G401.6 (cell line): ENCODE results near the gene AUTS2.

Source experiments
- FAIRE-seq: peaks from 2 replicates; lab custom pipeline; 2012; peaks lifted over from hg19 to GRCh38; lab: Jason Lieb, UNC

The AUTS2 gene

DNA sequence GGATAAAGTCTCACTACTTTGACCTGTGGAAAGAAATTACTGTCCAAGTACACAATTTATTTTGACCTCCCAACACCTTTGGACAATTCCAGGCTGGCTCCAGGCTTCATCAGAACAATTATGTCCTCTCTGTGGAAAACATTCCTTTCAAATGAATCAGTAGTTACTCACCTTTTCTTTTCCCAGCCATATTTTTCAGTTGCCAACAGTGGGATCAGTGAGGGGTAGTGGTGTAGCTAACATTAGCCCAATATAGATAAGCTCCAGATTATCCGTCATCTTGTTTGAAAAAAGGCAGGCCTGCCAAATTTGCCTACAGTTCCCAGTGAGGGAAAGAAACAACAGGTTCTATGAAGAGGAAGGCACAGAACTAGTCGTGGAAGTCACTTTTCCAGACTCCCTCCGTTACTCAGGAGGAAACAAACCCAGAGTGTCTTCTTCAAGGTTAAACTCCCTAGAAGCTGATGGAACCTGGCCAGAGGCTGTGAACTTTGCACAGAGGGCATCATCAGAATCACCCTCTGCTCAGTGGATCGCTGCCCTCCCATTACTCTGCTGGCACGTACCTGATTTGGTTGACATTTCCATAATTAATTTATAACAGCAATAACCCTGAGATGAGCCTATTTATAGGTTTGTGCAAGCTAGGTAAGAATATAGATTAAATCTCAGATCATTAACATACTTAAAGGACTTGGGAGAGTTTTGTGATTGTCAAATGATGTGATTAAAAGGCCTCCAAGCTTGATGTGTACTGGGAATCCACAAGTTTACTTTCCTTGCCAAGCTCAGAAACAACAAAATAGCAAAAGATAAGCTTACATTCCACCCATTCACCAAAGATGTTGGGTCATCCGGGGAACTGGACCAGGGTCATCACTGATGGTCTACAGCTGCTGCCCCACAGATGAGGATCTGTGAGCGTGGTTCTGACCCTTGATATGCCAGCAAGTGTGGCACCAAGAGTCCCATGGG lies 879.0 kb downstream of the AUTS2 start:
- FAIRE-seq = no peak

- no peak for FAIRE-seq
These were observed 881.1 kb downstream of the AUTS2 start for GRCh38 chr7:70479153-70480021.

- FAIRE-seq = no peak
These were observed 882.8 kb downstream of the AUTS2 start for GRCh38 chr7:70480927-70481569.

DNA sequence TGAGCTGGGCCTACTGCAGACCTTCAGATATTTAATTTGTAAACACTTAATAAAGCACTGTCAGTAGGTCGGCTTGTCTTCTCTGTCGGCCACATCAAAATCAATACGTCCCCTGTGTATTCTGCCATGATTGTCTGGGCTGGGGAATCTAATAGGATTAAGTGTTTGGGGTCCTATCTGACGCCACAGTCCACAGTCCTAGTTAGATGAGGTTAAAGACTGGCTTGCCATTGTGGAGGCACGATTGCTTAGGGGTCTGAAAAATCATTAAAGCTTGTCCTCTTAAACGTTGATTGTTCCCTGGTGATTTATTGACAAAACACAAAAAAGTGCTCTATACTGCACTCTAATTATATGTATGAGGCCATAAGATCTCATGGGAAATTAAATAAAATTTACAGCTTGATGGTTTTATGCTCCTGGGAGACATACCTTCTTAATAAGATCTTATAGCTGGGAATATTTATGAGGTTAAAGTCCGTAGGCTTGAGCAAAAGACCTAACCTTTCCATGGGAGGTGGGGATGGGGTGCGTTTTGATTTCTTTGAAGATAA lies 883.4 kb downstream of the AUTS2 start:
- FAIRE-seq = no peak

GRCh38 chr7:70484255-70484654 lies 886.0 kb downstream of the AUTS2 start:
- no peak for FAIRE-seq

DNA sequence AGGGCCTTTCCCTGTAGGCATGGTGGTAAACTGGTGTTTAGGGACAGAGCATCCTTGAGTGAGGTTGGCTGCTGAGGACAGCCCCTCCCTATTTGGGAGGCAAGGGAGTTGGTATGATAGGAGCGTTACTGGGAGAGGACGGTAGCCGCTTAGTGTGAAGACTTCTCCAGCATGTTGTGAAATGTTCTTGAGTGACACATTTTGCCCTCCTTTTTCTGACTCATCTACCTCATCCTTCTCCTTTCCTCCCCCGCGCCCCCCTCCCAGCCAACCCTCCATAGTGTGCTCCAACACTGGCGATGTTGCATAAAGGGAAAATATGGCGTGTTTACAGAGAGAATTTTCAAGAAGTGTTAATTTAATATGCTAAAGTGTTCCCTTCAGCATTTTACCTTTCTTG lies 888.7 kb downstream of the AUTS2 start:
- no peak for FAIRE-seq

GRCh38 chr7:70487428-70487827 lies 889.2 kb downstream of the AUTS2 start:
- no peak for FAIRE-seq

DNA sequence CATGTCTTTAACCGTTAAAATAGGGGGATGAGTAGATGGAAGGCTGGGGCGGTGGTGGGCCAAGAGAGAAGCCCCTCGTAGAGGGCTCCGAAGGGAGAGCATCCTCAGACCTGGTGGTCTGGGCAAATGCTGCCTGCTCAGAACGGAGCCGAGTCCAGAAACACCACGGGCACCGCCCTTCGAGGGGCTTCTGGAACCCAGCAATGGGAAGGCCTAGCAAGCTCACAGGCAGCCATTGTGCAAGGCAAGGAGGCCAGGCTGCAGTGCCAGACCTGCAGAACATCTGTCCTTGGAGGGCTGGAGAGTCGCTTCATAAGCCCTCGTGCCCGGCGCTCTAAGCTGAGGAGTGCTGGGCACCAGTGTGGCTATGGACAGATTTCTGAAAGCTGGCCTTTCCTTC lies 889.6 kb downstream of the AUTS2 start:
- no peak for FAIRE-seq

GRCh38 chr7:70489813-70490212 lies 891.5 kb downstream of the AUTS2 start:
- FAIRE-seq = no peak

GRCh38 chr7:70492625-70493024 lies 894.4 kb downstream of the AUTS2 start:
- no peak for FAIRE-seq

- FAIRE-seq = no peak
These were observed 896.2 kb downstream of the AUTS2 start for GRCh38 chr7:70494225-70495032.

DNA sequence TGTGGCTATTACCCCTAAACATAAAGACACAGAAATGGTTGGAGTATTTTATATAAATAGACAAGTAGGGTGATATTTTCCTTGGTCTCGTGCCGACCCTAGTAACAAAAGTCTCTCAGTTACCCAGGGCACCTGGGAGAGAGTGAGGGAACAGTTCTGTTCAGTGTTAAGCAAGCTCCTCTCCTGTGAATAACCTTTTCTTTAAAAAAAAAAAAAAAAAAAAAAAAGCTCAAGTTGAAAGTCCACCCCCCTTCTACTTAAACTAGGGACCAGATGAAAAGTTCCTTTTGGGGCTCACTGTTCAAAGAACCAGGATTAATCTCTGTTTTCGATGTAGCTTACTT lies 896.7 kb downstream of the AUTS2 start:
- no peak for FAIRE-seq

DNA sequence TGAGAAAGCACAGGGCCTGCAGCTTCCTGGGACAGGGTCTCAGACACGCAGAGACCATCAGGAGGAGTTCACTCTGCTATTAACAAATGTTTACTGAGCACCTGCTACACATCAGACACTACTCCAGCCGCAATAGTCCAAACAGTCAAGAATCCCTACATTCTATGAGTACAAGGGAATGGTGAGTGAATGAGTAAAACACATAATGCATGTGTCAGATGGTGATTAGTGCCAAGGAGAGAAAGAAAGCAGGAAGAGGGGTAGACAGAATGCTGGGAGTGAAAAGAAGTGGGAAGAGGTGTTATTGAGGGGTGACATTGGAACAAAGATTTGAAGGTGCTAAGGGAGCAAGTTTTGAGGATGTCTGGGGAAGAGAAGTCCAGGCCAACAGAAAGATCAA lies 899.5 kb downstream of the AUTS2 start:
- FAIRE-seq = no peak

- no peak for FAIRE-seq
These were observed 900.1 kb downstream of the AUTS2 start for GRCh38 chr7:70498232-70498992.

DNA sequence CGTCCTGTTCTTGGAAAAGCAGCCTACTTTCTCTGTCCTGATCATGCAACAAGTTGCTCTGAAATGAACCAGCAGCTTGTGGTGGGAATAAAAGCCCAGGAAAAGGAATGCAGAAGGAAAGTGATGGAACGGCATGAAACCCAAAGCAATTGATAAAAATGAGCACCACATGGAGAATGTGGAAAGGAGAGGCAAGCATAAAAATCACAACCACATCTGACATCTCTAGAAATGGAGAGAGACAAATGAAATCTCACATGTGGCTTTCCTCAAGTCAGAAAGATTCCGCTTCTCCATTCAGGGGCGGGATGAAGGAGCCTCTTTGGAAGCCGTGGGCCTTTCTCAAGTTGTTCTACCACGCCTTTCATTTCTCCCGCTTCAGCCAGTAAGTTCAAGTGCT lies 902.0 kb downstream of the AUTS2 start:
- no peak for FAIRE-seq

GRCh38 chr7:70502117-70502863 lies 904.0 kb downstream of the AUTS2 start:
- FAIRE-seq = no peak

- no peak for FAIRE-seq
These were observed 906.0 kb downstream of the AUTS2 start for GRCh38 chr7:70504254-70504653.

DNA sequence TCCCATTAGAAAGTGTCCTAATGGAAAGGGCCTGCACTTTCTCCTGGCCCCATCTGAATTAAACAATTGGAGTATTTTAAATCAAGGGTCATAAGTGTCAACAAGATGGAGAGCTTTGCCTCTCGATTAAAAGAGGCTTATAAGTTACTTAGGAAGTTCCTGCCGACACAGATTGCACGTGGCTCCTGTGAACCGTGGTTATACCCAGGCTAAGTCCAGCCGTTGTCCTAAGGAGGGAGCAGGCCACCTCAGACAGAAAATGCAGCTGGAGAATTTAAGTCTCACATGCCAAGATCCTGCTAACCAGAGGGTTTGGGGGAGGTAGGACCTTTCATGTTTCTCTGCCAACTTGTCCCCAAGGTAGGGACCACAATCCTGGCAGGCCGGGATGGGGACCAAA lies 907.2 kb downstream of the AUTS2 start:
- FAIRE-seq = no peak

GRCh38 chr7:70505886-70506285 lies 907.6 kb downstream of the AUTS2 start:
- no peak for FAIRE-seq

DNA sequence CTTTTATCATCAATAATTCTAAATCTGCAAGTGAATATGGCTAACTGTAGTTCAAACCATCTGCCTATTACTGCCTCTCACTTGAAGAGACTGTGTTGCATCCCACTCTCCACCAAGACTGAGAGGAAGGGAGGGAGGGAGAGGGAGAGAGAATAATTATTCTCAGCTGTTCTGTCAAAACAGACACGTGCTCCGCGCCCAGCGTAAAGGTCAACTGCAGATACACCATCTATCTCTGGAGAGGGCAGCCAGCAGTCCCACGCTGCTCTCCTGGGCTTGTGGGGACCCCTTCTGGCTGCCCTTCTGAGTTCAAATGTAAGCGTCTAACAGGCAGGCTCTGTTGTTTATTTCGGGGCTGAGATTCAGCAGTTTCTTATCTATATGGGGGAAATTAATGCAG lies 908.2 kb downstream of the AUTS2 start:
- no peak for FAIRE-seq
